Keratinocyte (primary cell): ENCODE data around the gene NECTIN4. TPM values are rescaled to one million over a fixed set of nuclear protein-coding genes. Genes with fewer than 3 reads are reported as not detected.

ENCODE experiments used
- DNase-seq: peaks from one replicate; pipeline ENCODE4 v3.0.0-alpha.2; 2011; ENCODE audit warnings: low read depth, missing footprints, low spot score
- FAIRE-seq: peaks from 2 replicates; lab custom pipeline; 2011; peaks lifted over from hg19 to GRCh38; lab: Jason Lieb, UNC
- H2AFZ ChIP-seq: 2 replicates; pipeline ENCODE4 v1.6.0; 2012; ENCODE audit warnings: low read length, control low read depth, inconsistent platforms; ENCODE audit not compliant: control insufficient read depth
- H3K27ac ChIP-seq: 2 replicates; pipeline ENCODE4 v1.5.1; 2011; ENCODE audit warnings: low read length; ENCODE audit not compliant: control insufficient read depth, insufficient read depth
- H3K27me3 ChIP-seq: 3 replicates; pipeline ENCODE4 v1.6.0; 2011; ENCODE audit warnings: low read length; ENCODE audit not compliant: control insufficient read depth, insufficient read depth; ENCODE audit errors: extremely low read depth
- H3K36me3 ChIP-seq, 2 experiments: 2 replicates in 1 of 2; 3 replicates in 1 of 2; pipeline ENCODE4 v1.5.1; 2011; ENCODE audit warnings: low read length in 2 of 2, mild to moderate bottlenecking in 1 of 2; ENCODE audit not compliant: control insufficient read depth in 2 of 2, insufficient read depth in 2 of 2; ENCODE audit errors: extremely low read depth in 1 of 2
- H3K4me1 ChIP-seq: 3 replicates; pipeline ENCODE4 v1.5.1; 2011; ENCODE audit warnings: low read length; ENCODE audit not compliant: control insufficient read depth, insufficient read depth; ENCODE audit errors: extremely low read depth
- H3K4me2 ChIP-seq: 3 replicates; pipeline ENCODE4 v1.6.0; 2011; ENCODE audit warnings: low read depth, low read length; ENCODE audit not compliant: control insufficient read depth, insufficient read depth; ENCODE audit errors: extremely low read depth
- H3K4me3 ChIP-seq, 3 experiments: fragments of 200-600 bp in 1 of 3; sonication (generic) in 1 of 3; 2 replicates in 2 of 3; 3 replicates in 1 of 3; pipeline ENCODE4 v1.5.1; 2011 to 2016; ENCODE audit warnings: low read length in 3 of 3, mild to moderate bottlenecking in 3 of 3, control low read depth in 2 of 3, inconsistent platforms in 1 of 3, low read depth in 1 of 3, mixed read lengths in 1 of 3, mixed run types in 1 of 3, moderate library complexity in 1 of 3; ENCODE audit not compliant: control insufficient read depth in 2 of 3, insufficient read depth in 2 of 3; ENCODE audit errors: extremely low read depth in 1 of 3
- H3K79me2 ChIP-seq: 2 replicates; pipeline ENCODE4 v1.6.0; 2012; ENCODE audit warnings: low read length; ENCODE audit not compliant: control insufficient read depth, insufficient read depth
- H3K9ac ChIP-seq: 3 replicates; pipeline ENCODE4 v1.6.0; 2011; ENCODE audit warnings: low read length; ENCODE audit not compliant: control insufficient read depth, insufficient read depth; ENCODE audit errors: extremely low read depth
- H3K9me1 ChIP-seq: 3 replicates; pipeline ENCODE4 v1.6.0; 2011; ENCODE audit warnings: low read length; ENCODE audit not compliant: control insufficient read depth, insufficient read depth; ENCODE audit errors: extremely low read depth
- H3K9me3 ChIP-seq: 2 replicates; pipeline ENCODE4 v1.5.1; 2012; ENCODE audit warnings: low read depth, low read length; ENCODE audit not compliant: control insufficient read depth
- H4K20me1 ChIP-seq: 3 replicates; pipeline ENCODE4 v1.6.0; 2011; ENCODE audit warnings: low read length; ENCODE audit not compliant: control insufficient read depth, insufficient read depth; ENCODE audit errors: extremely low read depth
- CTCF ChIP-seq, 3 experiments: IDR thresholded peaks in 1 of 3; conservative IDR thresholded peaks in 1 of 3; optimal IDR thresholded peaks in 1 of 3; 2 replicates in 2 of 3; 3 replicates in 1 of 3; pipeline versions ENCODE3 to v1.5.1; 2011; ENCODE audit warnings: low read length in 3 of 3, mild to moderate bottlenecking in 3 of 3, moderate library complexity in 2 of 3, control low read depth in 1 of 3, inconsistent platforms in 1 of 3; ENCODE audit not compliant: insufficient read depth in 2 of 3; ENCODE audit errors: extremely low read depth in 1 of 3
- EZH2 ChIP-seq: IDR thresholded peaks from one replicate; pipeline ENCODE4 v1.6.1; 2012; ENCODE audit warnings: inconsistent platforms, mild to moderate bottlenecking, low read length, moderate library complexity
- dilution Hi-C: fragments of 300-500 bp; cut with MboI; formaldehyde crosslinking; loops from one replicate; pipeline ENCODE4 v1.7.0; 2020; ENCODE audit warnings: low sequenced_read_pairs; ENCODE audit not compliant: extremely low pct_ligation_motif_present
- polyA plus RNA-seq, 5 experiments: library from polyadenylated mRNA; depleted of rRNA in 3 of 5; stranded (reverse) in 3 of 5; stranded (forward) in 1 of 5; unstranded in 1 of 5; fragments of >200 nt; gene quantifications; 1 replicate in 1 of 5; 2 replicates in 3 of 5; 3 replicates in 1 of 5; pipeline versions ENCODE4 v1.2.1 to v1.2.3, GENCODE V29; 2011 to 2012; ENCODE audit warnings: missing spikeins in 2 of 5, low read depth in 1 of 5, low replicate concordance in 1 of 5

NECTIN4 gene
- polyA plus RNA-seq, 1 donor (not counting 4 experiments of a cell fraction or from before 2014, with no cell fraction given): 8.6 TPM

- no peak overlapping the region for H2AFZ ChIP-seq
- no peaks in the 10 kb centered on the region for H3K36me3 ChIP-seq
- TF ChIP-seq CTCF (optimal IDR thresholded peaks at IDR 0.05 in 1 of 3, IDR thresholded peaks at IDR 0.05 in 1 of 3, conservative IDR thresholded peaks at IDR 0.05 in 1 of 3; ENCODE audit: extremely low read depth in 1 of 3, insufficient read depth in 2 of 3, low read length in 3 of 3) (no peak), EZH2 (no peak)
- DNase-seq (no peak), FAIRE-seq (no peak)
- dilution Hi-C loops: no loop called here
- H3K9ac ChIP-seq: no peak overlapping the region
- H3K9me1 ChIP-seq: no peaks in the 10 kb centered on the region
- H3K27ac ChIP-seq: no peak overlapping the region
- peaks cover 9% of the 10 kb centered on the region for H3K9me3 ChIP-seq
- no peaks in the 10 kb centered on the region for H4K20me1 ChIP-seq
- no peaks in the 10 kb centered on the region for H3K27me3 ChIP-seq
- peaks cover 7% of the 10 kb centered on the region for H3K4me1 ChIP-seq
- no peak overlapping the region for H3K4me3 ChIP-seq
- peaks cover 12% of the 10 kb centered on the region for H3K79me2 ChIP-seq
- no peak overlapping the region for H3K4me2 ChIP-seq
Observed at GRCh38 chr1:161048949-161049722, 40.2 kb downstream of the NECTIN4 start.

GRCh38 chr1:161047436-161048420 is 41.6 kb downstream of the NECTIN4 start:
- Histone ChIP-seq H3K9me3 (peaks cover 9% of the 10 kb centered on the region), H3K4me2 (no peak overlapping the region), H3K36me3 (peaks cover under 1 to 2% of the 10 kb centered on the region in 2 experiments), H2AFZ (no peak overlapping the region), H3K9ac (no peak overlapping the region), H4K20me1 (no peaks in the 10 kb centered on the region), H3K4me1 (peaks cover 7% of the 10 kb centered on the region), H3K9me1 (no peaks in the 10 kb centered on the region), H3K27ac (no peak overlapping the region), H3K27me3 (no peaks in the 10 kb centered on the region), H3K79me2 (peaks cover 13% of the 10 kb centered on the region), H3K4me3 (no peak overlapping the region)
- TF ChIP-seq EZH2 (no peak), CTCF (optimal IDR thresholded peaks at IDR 0.05 in 1 of 3, IDR thresholded peaks at IDR 0.05 in 1 of 3, conservative IDR thresholded peaks at IDR 0.05 in 1 of 3; ENCODE audit: extremely low read depth in 1 of 3, insufficient read depth in 2 of 3, low read length in 3 of 3) (no peak)
- dilution Hi-C loops: no loop called here
- FAIRE-seq (no peak), DNase-seq (no peak)
